ENCODE data around the gene MOSMO.

Gene MOSMO

GRCh38 chr16:22055881-22056280, 48.0 kb downstream of the MOSMO start:
- TF ChIP-seq TAF1 (IDR thresholded peaks at IDR 0.05; ENCODE audit: borderline replicate concordance, low read depth, low read length) (no peak), POLR2AphosphoS5 (IDR thresholded peaks at IDR 0.05; ENCODE audit: low read depth, low read length) (no peak), POLR2A (IDR thresholded peaks at IDR 0.05; ENCODE audit: low read depth, low read length) (no peak)
- FAIRE-seq: no peak
- DNase-seq (ENCODE audit: insufficient read length): no peak

- FAIRE-seq (no peak), DNase-seq (ENCODE audit: insufficient read length) (no peak)
- TF ChIP-seq POLR2A (IDR thresholded peaks at IDR 0.05; ENCODE audit: low read depth, low read length) (no peak), POLR2AphosphoS5 (IDR thresholded peaks at IDR 0.05; ENCODE audit: low read depth, low read length) (no peak), TAF1 (IDR thresholded peaks at IDR 0.05; ENCODE audit: borderline replicate concordance, low read depth, low read length) (no peak)
These were observed 56.1 kb downstream of the MOSMO start for GRCh38 chr16:22063888-22064467.

DNA sequence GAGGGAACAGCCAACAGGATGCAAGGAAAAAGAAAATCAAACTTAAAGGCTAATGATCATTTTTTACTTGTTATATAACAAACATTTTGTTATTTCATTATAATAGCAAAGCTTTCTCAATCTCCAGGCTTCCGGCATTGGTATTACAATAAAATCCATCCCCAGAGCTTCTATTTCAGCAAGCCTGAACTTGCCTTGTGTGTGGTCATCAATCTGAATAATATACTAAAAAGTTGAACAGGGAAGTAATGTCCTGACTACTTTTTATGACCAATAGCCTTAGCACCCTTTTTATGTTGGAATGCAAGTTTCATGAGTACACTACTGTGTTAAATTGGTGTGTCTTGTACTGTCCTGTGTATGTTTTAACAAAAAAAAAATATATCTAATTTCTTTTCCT, 57.3 kb downstream of the MOSMO start:
- TF ChIP-seq TAF1 (IDR thresholded peaks at IDR 0.05; ENCODE audit: borderline replicate concordance, low read depth, low read length) (no peak), POLR2A (IDR thresholded peaks at IDR 0.05; ENCODE audit: low read depth, low read length) (no peak), POLR2AphosphoS5 (IDR thresholded peaks at IDR 0.05; ENCODE audit: low read depth, low read length) (no peak)
- DNase-seq (ENCODE audit: insufficient read length): no peak
- no peak for FAIRE-seq

DNA sequence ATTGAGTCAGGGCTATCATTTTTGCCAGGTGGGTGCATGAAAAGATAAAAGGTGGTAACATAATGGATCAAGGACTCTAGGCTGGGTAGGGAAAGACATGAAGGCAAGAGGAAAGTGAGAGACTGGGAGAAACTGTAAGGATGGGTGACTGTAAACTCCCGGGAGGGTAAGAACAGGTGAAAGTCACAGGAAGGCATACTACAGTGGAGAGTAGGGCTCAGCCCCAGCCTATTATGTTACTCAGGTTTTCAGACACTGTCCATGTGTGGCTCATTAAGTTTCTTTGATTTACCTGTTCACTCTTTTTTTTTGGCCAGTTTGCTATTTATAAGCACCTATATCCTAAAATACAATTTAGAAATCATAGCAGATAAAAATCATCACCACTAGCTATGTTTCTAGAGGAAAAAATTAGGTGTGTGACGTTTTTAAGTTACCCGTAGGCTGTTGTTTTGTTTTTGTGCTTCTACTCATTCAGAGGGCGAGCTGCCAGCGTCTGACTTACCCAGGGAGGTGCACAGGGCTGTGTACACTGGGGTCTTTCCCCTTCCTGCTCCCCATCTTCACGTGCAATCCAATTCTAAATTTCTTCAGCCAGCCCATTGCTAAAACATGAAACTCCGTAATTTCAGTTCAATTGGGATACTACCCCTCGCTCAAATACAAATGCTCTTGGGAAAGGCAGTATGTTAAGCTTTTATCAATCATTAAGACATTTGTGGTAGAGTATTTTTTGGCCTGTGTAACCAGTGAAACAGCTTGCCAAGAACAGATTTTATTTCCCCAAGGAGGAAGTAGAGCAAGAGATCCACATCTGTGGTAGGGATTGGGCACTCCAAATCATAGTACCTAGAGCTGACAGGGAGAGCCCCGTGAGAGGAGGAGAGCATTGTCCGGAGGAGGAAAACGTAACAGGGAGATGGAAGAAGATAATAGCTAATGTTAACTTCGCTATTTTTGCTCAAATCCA, 62.7 kb downstream of the MOSMO start:
- TF ChIP-seq TAF1 (IDR thresholded peaks at IDR 0.05; ENCODE audit: borderline replicate concordance, low read depth, low read length) (no peak), POLR2A (IDR thresholded peaks at IDR 0.05; ENCODE audit: low read depth, low read length) (no peak), POLR2AphosphoS5 (IDR thresholded peaks at IDR 0.05; ENCODE audit: low read depth, low read length) (no peak)
- peak; percentile 68 for FAIRE-seq

DNA sequence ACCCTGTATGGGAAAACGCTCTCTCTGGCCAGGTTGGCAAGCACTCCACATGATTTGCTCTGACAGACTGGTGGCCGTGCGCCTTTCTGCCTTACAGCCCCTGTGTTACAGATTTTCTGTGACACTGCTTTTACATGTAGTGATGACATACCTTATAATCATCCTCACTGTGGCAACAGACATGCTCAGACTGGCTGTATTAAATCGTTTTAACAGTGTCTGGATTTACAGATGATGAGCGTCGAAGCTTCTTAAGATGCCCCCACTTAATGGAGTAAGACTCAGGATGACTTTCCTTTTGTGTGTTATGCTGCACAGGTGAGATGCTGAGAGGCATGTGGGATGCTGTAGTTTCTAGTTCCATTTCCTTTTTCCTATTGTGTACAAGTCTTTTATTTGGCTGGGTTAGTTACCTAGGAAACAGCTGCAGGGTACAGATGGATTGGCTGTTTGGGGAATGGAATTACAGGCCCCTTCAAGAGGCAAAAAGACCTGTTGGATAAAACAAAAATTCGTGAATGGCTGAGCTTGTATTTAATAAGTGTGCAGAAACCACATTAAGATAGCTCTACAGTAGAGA, 63.5 kb downstream of the MOSMO start:
- DNase-seq (ENCODE audit: insufficient read length): no peak
- FAIRE-seq: no peak
- no peak for TF ChIP-seq TAF1 (IDR thresholded peaks at IDR 0.05; ENCODE audit: borderline replicate concordance, low read depth, low read length)
- TF ChIP-seq POLR2A (IDR thresholded peaks at IDR 0.05; ENCODE audit: low read depth, low read length): no peak

More for the DNA sequence above, 62.7 kb downstream of the MOSMO start:
- DNase-seq (ENCODE audit: insufficient read length): no peak

- DNase-seq (ENCODE audit: insufficient read length) (no peak), FAIRE-seq (no peak)
- TF ChIP-seq TAF1 (IDR thresholded peaks at IDR 0.05; ENCODE audit: borderline replicate concordance, low read depth, low read length) (no peak), POLR2AphosphoS5 (IDR thresholded peaks at IDR 0.05; ENCODE audit: low read depth, low read length) (no peak), POLR2A (IDR thresholded peaks at IDR 0.05; ENCODE audit: low read depth, low read length) (no peak)
These were observed 65.4 kb downstream of the MOSMO start for GRCh38 chr16:22073350-22073749.

GRCh38 chr16:22075043-22075757, 67.3 kb downstream of the MOSMO start:
- DNase-seq (ENCODE audit: insufficient read length) (no peak), FAIRE-seq (no peak)
- TF ChIP-seq POLR2AphosphoS5 (IDR thresholded peaks at IDR 0.05; ENCODE audit: low read depth, low read length) (no peak), POLR2A (IDR thresholded peaks at IDR 0.05; ENCODE audit: low read depth, low read length) (no peak), TAF1 (IDR thresholded peaks at IDR 0.05; ENCODE audit: borderline replicate concordance, low read depth, low read length) (no peak)

- TF ChIP-seq TAF1 (IDR thresholded peaks at IDR 0.05; ENCODE audit: borderline replicate concordance, low read depth, low read length) (no peak), POLR2AphosphoS5 (IDR thresholded peaks at IDR 0.05; ENCODE audit: low read depth, low read length) (no peak), POLR2A (IDR thresholded peaks at IDR 0.05; ENCODE audit: low read depth, low read length) (no peak)
- no peak for DNase-seq (ENCODE audit: insufficient read length)
- FAIRE-seq: no peak
These were observed 67.9 kb downstream of the MOSMO start for GRCh38 chr16:22075776-22076175.

DNA sequence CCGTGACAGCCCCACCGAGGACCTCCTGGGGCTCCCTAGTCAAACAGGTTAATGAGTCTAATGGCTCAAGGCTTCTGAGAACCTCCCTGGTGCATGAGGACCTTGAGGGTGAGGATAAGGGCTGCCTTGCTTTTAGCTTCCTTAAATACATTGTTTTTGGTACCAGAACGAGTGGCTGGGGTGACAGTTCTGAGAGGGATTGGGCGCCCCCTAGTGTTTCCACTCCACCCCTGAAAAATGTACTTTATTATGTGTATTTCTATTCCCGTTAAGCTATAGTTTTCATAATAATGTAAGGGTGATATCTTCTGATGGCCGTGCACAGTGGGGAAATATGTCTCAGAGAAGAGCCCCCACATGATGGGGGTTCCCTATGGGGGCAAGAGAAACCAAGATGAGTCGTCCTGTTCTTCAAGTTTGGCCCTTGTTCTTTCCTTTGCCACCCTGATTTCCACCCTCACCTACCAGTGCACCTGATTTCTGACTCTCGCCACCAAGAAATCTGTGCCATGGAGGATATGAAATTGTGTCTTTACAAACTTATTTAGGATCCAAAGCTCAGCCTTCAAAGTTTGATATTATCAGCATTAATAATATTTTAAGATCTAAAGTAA, 69.9 kb downstream of the MOSMO start:
- TF ChIP-seq POLR2A (IDR thresholded peaks at IDR 0.05; ENCODE audit: low read depth, low read length) (no peak), TAF1 (IDR thresholded peaks at IDR 0.05; ENCODE audit: borderline replicate concordance, low read depth, low read length) (no peak), POLR2AphosphoS5 (IDR thresholded peaks at IDR 0.05; ENCODE audit: low read depth, low read length) (no peak)
- DNase-seq (ENCODE audit: insufficient read length) (peak; percentile 25), FAIRE-seq (peak; percentile 88)

DNA sequence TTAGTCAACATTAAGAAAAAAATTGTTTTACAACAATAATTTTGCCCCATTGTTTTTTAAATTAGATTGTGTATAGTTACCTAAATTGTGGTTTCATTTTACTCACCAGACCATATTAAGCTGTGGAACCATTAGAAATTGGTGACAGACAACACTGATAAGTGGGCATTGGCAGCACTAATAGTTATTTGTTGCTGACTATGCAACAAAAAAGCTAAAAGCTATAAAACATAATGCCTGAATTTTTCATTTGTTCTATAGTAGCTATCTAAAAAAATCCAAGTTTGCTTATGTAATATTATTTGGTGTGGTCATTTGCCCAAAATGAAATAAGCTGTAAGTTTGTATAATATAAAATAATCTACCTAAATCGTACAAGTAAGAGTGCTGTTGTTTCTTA, 70.7 kb downstream of the MOSMO start:
- DNase-seq (ENCODE audit: insufficient read length): no peak
- TF ChIP-seq TAF1 (IDR thresholded peaks at IDR 0.05; ENCODE audit: borderline replicate concordance, low read depth, low read length): no peak
- TF ChIP-seq POLR2AphosphoS5 (IDR thresholded peaks at IDR 0.05; ENCODE audit: low read depth, low read length): no peak
- no peak for TF ChIP-seq POLR2A (IDR thresholded peaks at IDR 0.05; ENCODE audit: low read depth, low read length)
- FAIRE-seq: no peak

DNA sequence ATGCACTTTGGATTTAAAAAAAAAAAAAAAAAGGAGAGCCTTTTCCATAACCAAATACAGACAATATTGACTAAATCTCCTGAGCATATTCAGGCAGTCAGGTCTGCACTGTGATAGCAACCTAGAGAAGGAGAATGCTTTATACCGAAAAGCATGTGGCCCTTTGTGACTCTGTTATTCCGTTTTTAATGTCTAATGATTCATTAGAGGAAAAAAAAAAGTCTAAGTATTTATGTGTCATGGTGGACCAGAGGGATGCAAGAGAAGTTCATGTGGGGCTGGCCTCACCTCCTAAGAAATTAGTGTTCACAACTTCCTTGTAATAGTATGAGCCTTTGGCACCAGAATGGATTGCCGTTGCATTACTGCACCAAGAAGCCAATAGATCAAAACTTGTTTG, 73.1 kb downstream of the MOSMO start:
- no peak for DNase-seq (ENCODE audit: insufficient read length)
- FAIRE-seq: no peak
- TF ChIP-seq POLR2A (IDR thresholded peaks at IDR 0.05; ENCODE audit: low read depth, low read length): no peak
- no peak for TF ChIP-seq TAF1 (IDR thresholded peaks at IDR 0.05; ENCODE audit: borderline replicate concordance, low read depth, low read length)
- TF ChIP-seq POLR2AphosphoS5 (IDR thresholded peaks at IDR 0.05; ENCODE audit: low read depth, low read length): no peak
